ENCODE measurements around the gene HDLBP. TPM values are rescaled to one million over a fixed set of nuclear protein-coding genes. Genes with fewer than 3 reads are reported as not detected.

Gene HDLBP
- polyA plus RNA-seq, 1 experiment, result 707 TPM

DNA sequence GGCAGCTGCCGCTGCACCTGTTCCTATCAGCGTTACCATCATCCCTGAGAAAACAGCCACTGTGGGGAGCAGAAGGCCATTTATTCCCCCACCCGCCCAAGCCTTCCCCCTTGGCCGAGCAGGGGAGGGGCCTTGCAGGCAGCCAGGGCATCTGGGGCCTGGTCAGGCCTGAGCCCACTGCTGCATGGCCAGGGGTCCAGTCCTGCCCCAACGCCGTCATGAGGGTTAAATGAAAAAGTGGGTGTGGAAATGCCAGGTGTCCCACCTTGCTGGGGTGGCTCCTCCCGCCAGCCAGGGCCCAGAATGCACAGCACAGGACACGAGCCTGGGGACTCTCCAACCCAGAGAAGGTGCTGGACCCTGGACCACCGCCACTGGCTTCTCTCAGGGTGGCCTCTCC lies 112.8 kb downstream of the HDLBP start:
- CTCF ChIA-PET, result no interaction called here
- no peak for DNase-seq (ENCODE audit: low read depth, low spot score)
- peaks cover 4% of the 10 kb centered on the region for H3K27me3 ChIP-seq (ENCODE audit: control insufficient read depth, insufficient read depth, low read length)
- H3K9me3 ChIP-seq (ENCODE audit: control insufficient read depth, insufficient read depth, low read length), result no peaks in the 10 kb centered on the region; the same call in 1 of the 2 replicates
- POLR2A ChIA-PET, result no interaction called here
- H3K27ac ChIP-seq (ENCODE audit: low read depth, low read length), result no peak overlapping the region
- no peak for TF ChIP-seq CTCF (IDR thresholded peaks at IDR 0.05; ENCODE audit: low read depth, low read length)
- no peak overlapping the region for H3K4me3 ChIP-seq (ENCODE audit: low read depth, low read length)

DNA sequence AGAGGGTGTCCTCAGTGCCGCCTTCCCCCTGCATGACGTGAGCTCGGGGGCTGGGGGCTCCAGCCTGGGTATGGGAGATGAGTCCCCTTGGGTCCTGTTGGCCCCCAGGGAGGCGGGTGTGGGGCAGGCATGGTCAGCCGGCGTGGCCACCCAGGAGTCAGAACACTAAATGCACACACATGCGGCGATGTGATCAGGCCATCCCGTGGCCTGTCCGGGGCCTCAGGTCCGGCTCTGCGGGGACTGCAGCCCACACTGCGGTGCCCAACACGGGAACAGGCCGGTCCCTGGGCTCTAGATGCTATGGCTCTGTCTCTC lies 113.2 kb downstream of the HDLBP start:
- ChIA-PET CTCF (no interaction called here), POLR2A (no interaction called here)
- no peak overlapping the region for H3K27ac ChIP-seq (ENCODE audit: low read depth, low read length)
- no peaks in the 10 kb centered on the region; the same call in 1 of the 2 replicates for H3K9me3 ChIP-seq (ENCODE audit: control insufficient read depth, insufficient read depth, low read length)
- DNase-seq (ENCODE audit: low read depth, low spot score), result no peak
- TF ChIP-seq CTCF (IDR thresholded peaks at IDR 0.05; ENCODE audit: low read depth, low read length), result no peak
- no peak overlapping the region for H3K4me3 ChIP-seq (ENCODE audit: low read depth, low read length)
- H3K27me3 ChIP-seq (ENCODE audit: control insufficient read depth, insufficient read depth, low read length), result peaks cover 4% of the 10 kb centered on the region

DNA sequence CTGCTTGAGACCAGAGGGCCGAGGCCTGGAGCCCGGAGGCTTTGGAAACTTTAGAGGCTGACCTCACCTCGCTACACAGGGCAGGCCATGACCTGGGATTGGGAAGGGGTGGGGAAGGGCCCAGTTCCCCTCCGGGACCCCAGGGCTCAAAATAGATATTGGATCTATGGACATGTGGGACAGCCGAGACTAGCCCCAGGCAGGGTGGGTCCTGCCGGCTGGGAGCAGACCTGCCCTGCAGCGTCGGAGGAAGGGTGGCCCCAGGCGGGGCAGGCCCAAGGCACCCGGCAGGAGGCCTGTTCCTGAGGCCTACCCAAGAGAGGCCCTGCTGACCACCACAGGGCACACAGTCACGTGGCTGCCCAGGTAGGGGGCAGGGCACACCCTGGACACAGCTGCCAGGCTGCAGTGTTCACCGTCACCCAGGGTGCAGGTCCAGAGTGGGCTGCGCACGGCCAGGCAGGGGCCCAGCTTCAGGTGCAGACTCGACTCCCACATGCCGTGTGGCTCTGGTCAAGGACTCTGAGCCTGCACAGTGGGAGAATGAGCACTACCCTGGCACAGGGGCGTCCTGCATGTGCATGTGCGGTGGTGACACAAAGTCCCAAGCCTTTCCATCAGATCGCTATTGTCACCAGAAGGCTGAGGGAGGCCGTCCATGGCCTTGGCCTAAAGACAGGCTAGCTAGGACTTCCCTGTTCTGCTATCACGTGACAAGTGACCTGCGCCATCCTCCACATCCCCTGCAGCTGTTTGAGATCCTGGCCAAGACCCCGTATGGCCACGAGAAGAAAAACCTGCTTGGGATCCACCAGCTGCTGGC lies 113.8 kb downstream of the HDLBP start:
- H3K27me3 ChIP-seq (ENCODE audit: control insufficient read depth, insufficient read depth, low read length), result peaks cover 4% of the 10 kb centered on the region
- no peak overlapping the region for H3K4me3 ChIP-seq (ENCODE audit: low read depth, low read length)
- H3K9me3 ChIP-seq (ENCODE audit: control insufficient read depth, insufficient read depth, low read length), result no peaks in the 10 kb centered on the region; the same call in 1 of the 2 replicates
- no peak for TF ChIP-seq CTCF (IDR thresholded peaks at IDR 0.05; ENCODE audit: low read depth, low read length)
- no peak for DNase-seq (ENCODE audit: low read depth, low spot score)
- ChIA-PET POLR2A (interaction anchor here (0.6 kb wide), 1 partner anchor 25 kb away, joined by 3 read pairs; no protein-coding TSS in a partner anchor), CTCF (no interaction called here)
- H3K27ac ChIP-seq (ENCODE audit: low read depth, low read length), result no peak overlapping the region

DNA sequence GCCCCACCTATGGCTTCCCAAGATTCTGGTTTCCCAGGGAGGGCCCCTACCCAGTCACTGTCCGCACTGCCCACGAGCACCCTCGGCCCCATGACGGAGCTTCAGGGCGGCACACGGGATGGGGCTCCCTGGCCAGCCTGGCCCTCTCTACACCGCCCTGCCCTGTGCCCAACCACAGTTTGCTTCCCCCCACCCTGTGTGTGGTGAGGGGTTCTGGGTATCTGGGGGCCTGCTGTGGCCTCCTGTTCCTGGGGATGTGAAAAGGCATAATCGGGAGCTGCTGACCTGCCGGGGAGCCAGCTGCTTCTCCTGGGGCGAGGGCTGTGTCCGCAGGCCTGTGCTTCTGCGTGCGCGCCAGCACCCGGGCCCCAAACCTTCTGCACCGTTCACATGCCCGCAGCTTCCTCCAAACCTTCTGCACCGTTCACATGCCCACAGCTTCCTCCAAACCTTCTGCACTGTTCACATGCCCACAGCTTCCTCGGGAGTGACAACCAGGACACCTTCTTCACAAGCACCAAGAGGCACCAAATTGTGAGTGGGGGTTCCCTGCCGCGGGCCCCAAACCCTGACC lies 114.6 kb downstream of the HDLBP start:
- no peak for DNase-seq (ENCODE audit: low read depth, low spot score)
- Histone ChIP-seq H3K9me3 (ENCODE audit: control insufficient read depth, insufficient read depth, low read length) (no peaks in the 10 kb centered on the region; the same call in 1 of the 2 replicates), H3K27me3 (ENCODE audit: control insufficient read depth, insufficient read depth, low read length) (peaks cover 7% of the 10 kb centered on the region), H3K4me3 (ENCODE audit: low read depth, low read length) (no peak overlapping the region), H3K27ac (ENCODE audit: low read depth, low read length) (no peak overlapping the region)
- TF ChIP-seq CTCF (IDR thresholded peaks at IDR 0.05; ENCODE audit: low read depth, low read length), result no peak
- ChIA-PET CTCF (no interaction called here), POLR2A (no interaction called here)

All from AG04450 (cell line).